GM12875 (cell line): ENCODE results near the gene NAPB.

Experiments used
- H3K4me3 ChIP-seq: one replicate; pipeline ENCODE4 v1.5.1; 2011; ENCODE audit warnings: low read depth, low read length, control low read depth
- CTCF ChIP-seq: IDR thresholded peaks from 2 replicates; pipeline ENCODE4 v1.5.1; 2011; ENCODE audit warnings: low read depth, mild to moderate bottlenecking, control low read depth, inconsistent platforms, low read length, moderate library complexity, borderline replicate concordance; ENCODE audit not compliant: insufficient read depth

The NAPB gene

GRCh38 chr20:23396950-23397627 is 24.2 kb downstream of the NAPB start:
- no peak overlapping the region for H3K4me3 ChIP-seq
- TF ChIP-seq CTCF, result no peak

DNA sequence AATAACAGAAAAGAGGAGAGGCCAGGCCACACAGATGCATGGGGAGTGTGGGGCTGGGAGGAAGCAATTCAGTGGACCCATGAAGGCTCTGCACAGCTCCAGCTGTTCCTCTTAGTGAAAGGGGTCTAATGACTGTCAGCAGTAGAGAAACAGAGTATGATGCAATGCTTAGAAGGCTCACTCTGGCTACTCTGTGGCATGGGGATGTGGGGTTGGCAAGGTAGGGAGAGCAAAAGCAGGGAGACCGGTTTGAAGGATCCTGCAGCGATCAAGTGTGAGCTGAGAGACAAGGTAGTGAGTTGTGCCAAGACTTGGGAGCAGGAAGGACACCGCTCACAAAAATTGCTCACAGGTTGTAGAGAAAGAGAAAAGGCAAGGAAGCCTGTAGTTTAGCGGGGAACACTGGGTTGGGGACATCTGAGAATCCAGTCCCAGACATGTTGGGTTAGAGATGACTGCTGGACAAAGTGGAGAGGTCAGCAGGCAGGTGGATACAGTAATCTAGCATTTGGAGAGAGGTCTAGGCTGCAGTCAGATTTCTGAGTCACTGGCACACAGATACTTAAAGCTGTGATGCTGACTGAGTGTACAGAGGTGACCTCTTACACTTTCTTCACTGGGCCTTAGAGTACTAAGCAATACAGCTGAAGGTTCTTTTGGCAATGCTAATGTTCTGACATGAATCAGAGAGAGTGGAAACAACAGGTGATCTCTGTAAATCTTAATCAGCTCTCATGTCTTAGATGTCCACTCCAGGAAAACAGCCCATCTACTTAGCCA is 27.1 kb downstream of the NAPB start:
- no peak overlapping the region for H3K4me3 ChIP-seq
- TF ChIP-seq CTCF, result no peak

- H3K4me3 ChIP-seq, result no peak overlapping the region
- TF ChIP-seq CTCF, result no peak
These were observed 29.5 kb downstream of the NAPB start for GRCh38 chr20:23391707-23392310.

- H3K4me3 ChIP-seq, result no peak overlapping the region
- no peak for TF ChIP-seq CTCF
These were observed 31.1 kb downstream of the NAPB start for GRCh38 chr20:23390091-23390774.

DNA sequence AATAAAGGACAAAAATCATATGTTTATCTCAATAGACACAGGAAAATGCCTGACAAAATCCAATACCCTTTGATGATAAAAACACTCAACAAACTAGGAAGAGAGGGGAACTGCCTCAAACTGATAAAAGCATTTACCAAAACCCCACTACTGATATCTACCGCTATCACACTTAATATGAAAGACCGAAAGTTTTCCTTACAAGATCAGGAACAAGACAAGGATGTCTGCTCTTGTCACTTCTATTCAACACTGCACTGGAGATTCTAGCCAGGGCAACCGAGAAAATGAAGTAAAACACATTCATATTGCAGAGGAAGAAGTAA is 34.2 kb downstream of the NAPB start:
- TF ChIP-seq CTCF, result no peak

DNA sequence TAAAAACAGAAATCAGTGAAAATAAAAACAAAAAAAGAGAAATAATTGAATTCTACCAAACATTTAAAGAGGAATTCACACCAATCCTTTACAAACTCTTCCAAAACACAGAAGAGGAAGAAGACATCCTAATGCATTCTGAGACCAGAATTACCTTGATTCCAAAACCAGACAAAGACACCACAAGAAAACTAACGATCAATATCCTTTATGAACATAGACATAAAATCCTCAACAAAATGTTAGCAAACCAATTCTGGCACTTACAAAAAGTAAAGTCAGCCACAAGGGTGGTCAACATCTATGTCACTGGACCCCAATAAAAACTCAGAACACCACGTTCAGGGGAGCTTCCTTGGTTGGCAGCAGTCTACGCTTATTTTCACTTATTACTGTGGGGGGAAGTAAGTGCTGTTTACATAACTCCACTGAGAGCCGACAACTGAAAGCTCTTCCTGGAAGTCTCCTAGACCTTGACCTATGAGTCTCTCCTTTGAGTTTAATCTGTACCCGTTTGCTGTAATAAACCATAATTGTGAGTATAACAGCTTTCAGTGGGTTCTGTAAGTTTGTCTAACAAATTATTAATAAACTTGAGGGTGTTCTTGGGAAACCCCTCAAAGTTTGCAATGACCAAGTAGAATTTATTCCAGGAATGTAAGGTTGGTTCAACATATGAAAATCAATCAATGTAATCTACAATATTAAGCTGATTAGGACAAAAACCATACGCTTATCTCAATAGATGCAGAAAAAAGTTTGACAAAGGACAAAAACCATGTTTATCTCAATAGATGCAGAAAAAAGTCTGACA is 34.8 kb downstream of the NAPB start:
- no peak for TF ChIP-seq CTCF
- no peak overlapping the region for H3K4me3 ChIP-seq

More for the DNA sequence above, 34.2 kb downstream of the NAPB start:
- no peak overlapping the region for H3K4me3 ChIP-seq
